Measurements from ENCODE around the gene FREM3. TPM values are rescaled to one million over a fixed set of nuclear protein-coding genes. Genes with fewer than 3 reads are reported as not detected.

The FREM3 gene
- total RNA-seq, 1 experiment from 2014 or later, result not detected

GRCh38 chr4:143692241-143692640 is 8.2 kb downstream of the FREM3 start:
- Histone ChIP-seq H3K4ac (ENCODE audit: low read depth, low read length) (no peak overlapping the region), H3K4me2 (ENCODE audit: insufficient read depth, insufficient read length, low read length) (no peak overlapping the region), H4K20me1 (ENCODE audit: control insufficient read depth, insufficient read depth, insufficient read length) (no peaks in the 10 kb centered on the region), H2AFZ (ENCODE audit: low read length) (no peak overlapping the region), H3K9ac (ENCODE audit: extremely low read depth, insufficient read length, low read length) (no peak overlapping the region), H4K91ac (ENCODE audit: insufficient read length, low read depth, low read length) (no peak overlapping the region), H3K56ac (ENCODE audit: insufficient read length, low read depth, low read length) (no peak overlapping the region), H3T11ph (ENCODE audit: low read length) (no peak overlapping the region), H3K18ac (ENCODE audit: insufficient read length, low read depth, low read length) (no peak overlapping the region), H3K23me2 (ENCODE audit: insufficient read length, low read depth, low read length, poor library complexity, severe bottlenecking) (no peaks in the 10 kb centered on the region), H3K79me1 (ENCODE audit: insufficient read depth, low read depth, low read length, poor library complexity, severe bottlenecking) (no peaks in the 10 kb centered on the region), H3K79me2 (ENCODE audit: insufficient read depth, low read length) (no peaks in the 10 kb centered on the region), H2BK20ac (ENCODE audit: low read depth, low read length, poor library complexity, severe bottlenecking) (no peak overlapping the region), H3K23ac (ENCODE audit: insufficient read length, low read depth, low read length) (no peak overlapping the region), H2BK120ac (ENCODE audit: low read depth, low read length, poor library complexity, severe bottlenecking) (no peak overlapping the region), H3K27ac (ENCODE audit: insufficient read length, low read depth, low read length) (no peak overlapping the region), H4K5ac (ENCODE audit: insufficient read length, low read depth, low read length) (no peak overlapping the region), H3K27me3 (ENCODE audit: insufficient read depth, low read length) (no peaks in the 10 kb centered on the region), H2BK5ac (ENCODE audit: insufficient read length, low read length) (no peak overlapping the region), H4K8ac (replicated peaks; ENCODE audit: insufficient read length, low read depth, low read length) (no peak overlapping the region), H2BK12ac (ENCODE audit: insufficient read length, low read depth, low read length) (no peak overlapping the region), H3K4me1 (ENCODE audit: insufficient read depth, low read length) (no peaks in the 10 kb centered on the region), H2BK15ac (ENCODE audit: low read depth, low read length) (no peak overlapping the region), H3K9me3 (ENCODE audit: control insufficient read depth, low read depth, low read length) (no peaks in the 10 kb centered on the region), H3K14ac (ENCODE audit: insufficient read depth, low read length) (no peak overlapping the region), H2AK5ac (ENCODE audit: insufficient read length, low read length) (no peak overlapping the region)
- Mint-ChIP-seq H3K9me3 (no peaks in the 10 kb centered on the region), H3K27me3 (ENCODE audit: low read depth) (peaks cover 11% of the 10 kb centered on the region), H3K27ac (no peak overlapping the region), H3K36me3 (ENCODE audit: insufficient read depth in 1 of 3, low read depth in 3 of 3) (no peaks in the 10 kb centered on the region; a peak in 1 of 7 replicates), H3K4me3 (no peak overlapping the region), H3K4me1 (no peaks in the 10 kb centered on the region)
- no CpG with 5 or more reads among the region's 1 CpG for WGBS (ENCODE audit: extremely low coverage, insufficient read length, low lambda C conversion rate)
- DNase-seq, result no peak
- no peak for TF ChIP-seq CTCF (conservative IDR thresholded peaks at IDR 0.05)

Data from H9 (cell line).